Activated CD8-positive, alpha-beta T cell treated with anti-CD3 and anti-CD28 coated beads for 36 hours (primary cell): ENCODE data around the gene BMERB1. TPM values are rescaled to one million over a fixed set of nuclear protein-coding genes. Genes with fewer than 3 reads are reported as not detected.

Experiments
- ATAC-seq: fragments of 200-7000 bp; cut with Tn5 transposase; one replicate; pipeline ENCODE4 v1.10.0; 2021; ENCODE audit warnings: mild to moderate bottlenecking, moderate library complexity
- CTCF ChIA-PET: fragments of 350-600 bp; sonication (Branson Sonifier 250); formaldehyde crosslinking; loops from one replicate; lab custom pipeline; 2021; ENCODE audit warnings: antibody characterized with exemption; lab: Charles Lee
- POLR2A ChIA-PET: fragments of 350-600 bp; sonication (Branson Sonifier 250); formaldehyde crosslinking; loops from one replicate; lab custom pipeline; 2021; ENCODE audit warnings: antibody characterized with exemption; lab: Charles Lee
- DNase-seq: peaks from one replicate; pipeline ENCODE4 v3.0.0-alpha.2; 2020
- H3K27ac Mint-ChIP-seq: one replicate; pipeline ENCODE4 v1.8.0; 2021; ENCODE audit warnings: mild to moderate bottlenecking, mixed read lengths
- H3K27me3 Mint-ChIP-seq: one replicate; pipeline ENCODE4 v1.8.0; 2021; ENCODE audit warnings: mixed read lengths
- H3K36me3 Mint-ChIP-seq: one replicate; pipeline ENCODE4 v1.8.0; 2021; ENCODE audit warnings: low read depth, mixed read lengths
- H3K4me1 Mint-ChIP-seq: one replicate; pipeline ENCODE4 v1.8.0; 2021; ENCODE audit warnings: low read depth, mixed read lengths
- H3K4me3 Mint-ChIP-seq: one replicate; pipeline ENCODE4 v1.8.0; 2021; ENCODE audit warnings: mild to moderate bottlenecking, moderate library complexity, mixed read lengths
- H3K9me3 Mint-ChIP-seq: one replicate; pipeline ENCODE4 v1.8.0; 2021; ENCODE audit warnings: mixed read lengths
- intact Hi-C: fragments of 100-400 bp; cut with micrococcal nuclease; formaldehyde crosslinking; loops from one replicate; pipeline ENCODE4 v1.10.0; 2022
- total RNA-seq, 2 experiments: library from RNA; stranded (reverse); gene quantifications; one replicate each; pipeline ENCODE4 v1.2.3, GENCODE V29; 2021
- TF ChIP-seq, protein P1 (sequence below): fragments of 200-600 bp; IDR thresholded peaks from one replicate; pipeline ENCODE4 v1.8.0; 2022; ENCODE audit warnings: antibody characterized with exemption, mild to moderate bottlenecking

BMERB1 gene
- total RNA-seq, 2 experiments from 2014 or later = 14.0 to 14.1 TPM

DNA sequence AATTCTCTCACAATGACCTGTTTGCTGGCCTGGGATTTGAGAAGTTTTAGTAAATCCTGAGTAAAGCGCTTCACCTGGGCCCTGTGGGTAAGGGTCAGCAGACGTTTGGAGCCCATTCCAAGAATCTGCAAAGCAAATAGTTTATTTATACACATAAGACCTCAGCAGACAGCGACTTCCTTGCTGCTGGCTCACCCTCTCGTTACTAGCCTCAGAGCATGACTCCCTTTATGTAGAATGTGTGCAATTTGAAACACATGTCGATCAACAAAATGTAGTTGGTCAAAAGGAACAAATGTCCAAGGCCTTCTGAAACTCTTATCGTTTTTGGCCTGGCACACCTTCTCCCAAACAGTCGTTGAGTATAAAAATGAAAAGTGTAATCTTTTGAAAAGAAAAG, 177.2 kb downstream of the BMERB1 start:
- H3K4me3 Mint-ChIP-seq = no peak overlapping the region
- H3K27me3 Mint-ChIP-seq = no peaks in the 10 kb centered on the region
- ChIA-PET POLR2A (no interaction called here), CTCF (interaction anchor here (1.4 kb wide), 1 partner anchor 11 kb away, joined by 5 read pairs; no protein-coding TSS in a partner anchor)
- intact Hi-C loops = no loop called here
- ATAC-seq (no peak), DNase-seq (no peak)
- TF ChIP-seq, protein P1, sequence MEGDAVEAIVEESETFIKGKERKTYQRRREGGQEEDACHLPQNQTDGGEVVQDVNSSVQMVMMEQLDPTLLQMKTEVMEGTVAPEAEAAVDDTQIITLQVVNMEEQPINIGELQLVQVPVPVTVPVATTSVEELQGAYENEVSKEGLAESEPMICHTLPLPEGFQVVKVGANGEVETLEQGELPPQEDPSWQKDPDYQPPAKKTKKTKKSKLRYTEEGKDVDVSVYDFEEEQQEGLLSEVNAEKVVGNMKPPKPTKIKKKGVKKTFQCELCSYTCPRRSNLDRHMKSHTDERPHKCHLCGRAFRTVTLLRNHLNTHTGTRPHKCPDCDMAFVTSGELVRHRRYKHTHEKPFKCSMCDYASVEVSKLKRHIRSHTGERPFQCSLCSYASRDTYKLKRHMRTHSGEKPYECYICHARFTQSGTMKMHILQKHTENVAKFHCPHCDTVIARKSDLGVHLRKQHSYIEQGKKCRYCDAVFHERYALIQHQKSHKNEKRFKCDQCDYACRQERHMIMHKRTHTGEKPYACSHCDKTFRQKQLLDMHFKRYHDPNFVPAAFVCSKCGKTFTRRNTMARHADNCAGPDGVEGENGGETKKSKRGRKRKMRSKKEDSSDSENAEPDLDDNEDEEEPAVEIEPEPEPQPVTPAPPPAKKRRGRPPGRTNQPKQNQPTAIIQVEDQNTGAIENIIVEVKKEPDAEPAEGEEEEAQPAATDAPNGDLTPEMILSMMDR = no peak
- H3K27ac Mint-ChIP-seq = no peak overlapping the region
- H3K36me3 Mint-ChIP-seq = peaks cover 54% of the 10 kb centered on the region
- peaks cover 6% of the 10 kb centered on the region for H3K4me1 Mint-ChIP-seq
- no peaks in the 10 kb centered on the region for H3K9me3 Mint-ChIP-seq

DNA sequence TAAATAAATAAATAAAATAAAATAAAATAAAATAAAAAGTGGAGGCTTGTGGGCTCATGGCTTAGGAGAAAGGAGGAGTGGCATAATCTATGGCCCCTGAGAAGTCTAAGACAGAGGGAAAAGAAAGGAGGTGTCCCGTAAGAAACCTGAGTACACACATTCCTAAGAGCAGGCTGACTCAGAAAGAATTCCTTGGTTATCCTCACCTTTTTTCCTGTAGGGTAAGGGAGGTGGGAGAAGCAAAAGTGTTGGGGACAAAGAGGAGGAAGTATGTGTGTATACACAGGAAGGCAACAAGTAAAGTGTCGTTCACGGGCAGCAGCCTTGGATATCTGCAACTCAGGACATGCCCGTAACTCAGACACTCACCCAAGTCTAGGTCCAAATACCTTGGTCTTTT, 179.3 kb downstream of the BMERB1 start:
- Mint-ChIP-seq H3K4me1 (peaks cover 6% of the 10 kb centered on the region), H3K36me3 (peaks cover 58% of the 10 kb centered on the region), H3K27ac (no peak overlapping the region), H3K4me3 (no peak overlapping the region), H3K9me3 (no peaks in the 10 kb centered on the region), H3K27me3 (no peaks in the 10 kb centered on the region)
- ChIA-PET CTCF (no interaction called here), POLR2A (no interaction called here)
- TF ChIP-seq, protein P1 = no peak
- intact Hi-C loops = no loop called here
- ATAC-seq = no peak
- DNase-seq = no peak

DNA sequence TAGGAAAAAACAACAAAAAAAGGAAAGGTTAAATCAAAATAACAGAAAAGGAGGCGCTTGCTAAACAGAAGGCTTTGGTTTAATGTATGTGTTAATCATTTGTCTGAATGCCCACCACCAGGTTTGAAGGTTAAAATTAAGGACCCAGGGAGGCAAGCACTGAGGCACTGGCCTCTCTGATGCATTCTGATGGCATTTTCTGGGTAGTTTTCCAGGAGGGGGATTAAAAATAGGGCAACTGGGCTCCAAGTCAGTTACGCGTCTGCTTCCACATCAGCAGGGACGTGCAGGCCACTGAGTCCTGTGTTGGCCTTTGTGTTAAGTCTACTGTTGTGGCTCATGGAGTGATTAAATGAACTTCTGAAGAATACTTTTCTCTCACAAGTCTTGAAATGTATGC, 181.6 kb downstream of the BMERB1 start:
- POLR2A ChIA-PET = no interaction called here
- H3K4me1 Mint-ChIP-seq = no peaks in the 10 kb centered on the region
- ATAC-seq (no peak), DNase-seq (no peak)
- CTCF ChIA-PET = interaction anchor here (2.2 kb wide), 1 partner anchor 26 kb away, joined by 6 read pairs; no protein-coding TSS in a partner anchor
- intact Hi-C loops = no loop called here
- H3K36me3 Mint-ChIP-seq = peaks cover 58% of the 10 kb centered on the region
- no peaks in the 10 kb centered on the region for H3K27me3 Mint-ChIP-seq
- H3K27ac Mint-ChIP-seq = no peak overlapping the region
- no peak overlapping the region for H3K4me3 Mint-ChIP-seq
- TF ChIP-seq, protein P1 = no peak
- no peaks in the 10 kb centered on the region for H3K9me3 Mint-ChIP-seq

DNA sequence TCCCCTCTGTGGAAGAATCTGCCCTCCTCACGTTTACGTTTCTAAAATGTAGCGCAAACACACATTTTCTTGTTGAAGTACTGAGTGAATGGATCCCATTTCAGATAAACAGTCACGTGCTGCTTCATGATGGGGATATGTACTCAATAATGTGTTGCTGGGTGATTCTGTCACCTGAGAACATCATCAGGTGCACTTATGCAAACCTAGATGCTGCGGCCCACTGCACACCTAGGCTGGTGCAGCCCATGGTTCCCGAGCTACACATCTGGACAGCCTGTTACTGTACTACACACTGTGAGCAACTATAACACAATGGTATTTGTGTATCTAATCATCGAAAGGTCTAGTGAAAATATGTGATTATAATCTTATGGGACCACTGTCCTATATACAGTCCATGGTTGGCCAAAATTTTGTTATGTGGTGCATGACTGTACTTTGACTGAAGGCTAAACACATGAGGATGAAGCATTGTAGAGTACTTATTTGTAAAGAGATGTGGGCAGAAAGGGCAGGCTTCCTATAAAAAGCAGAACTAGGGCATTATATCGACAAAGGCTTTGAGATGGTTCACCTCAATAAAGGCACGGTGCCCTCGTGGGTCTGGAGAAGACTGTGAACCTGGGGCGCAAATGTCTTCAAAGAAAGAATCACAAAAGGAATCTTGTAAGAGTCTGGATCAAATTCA, 182.2 kb downstream of the BMERB1 start:
- Mint-ChIP-seq H3K4me3 (no peak overlapping the region), H3K27ac (no peak overlapping the region), H3K9me3 (no peaks in the 10 kb centered on the region), H3K36me3 (peaks cover 57% of the 10 kb centered on the region), H3K27me3 (no peaks in the 10 kb centered on the region), H3K4me1 (no peaks in the 10 kb centered on the region)
- TF ChIP-seq, protein P1 = no peak
- intact Hi-C loops = no loop called here
- ChIA-PET CTCF (interaction anchor here (2.2 kb wide), 1 partner anchor 25 kb away, joined by 6 read pairs; no protein-coding TSS in a partner anchor), POLR2A (no interaction called here)
- no peak for DNase-seq
- no peak for ATAC-seq

DNA sequence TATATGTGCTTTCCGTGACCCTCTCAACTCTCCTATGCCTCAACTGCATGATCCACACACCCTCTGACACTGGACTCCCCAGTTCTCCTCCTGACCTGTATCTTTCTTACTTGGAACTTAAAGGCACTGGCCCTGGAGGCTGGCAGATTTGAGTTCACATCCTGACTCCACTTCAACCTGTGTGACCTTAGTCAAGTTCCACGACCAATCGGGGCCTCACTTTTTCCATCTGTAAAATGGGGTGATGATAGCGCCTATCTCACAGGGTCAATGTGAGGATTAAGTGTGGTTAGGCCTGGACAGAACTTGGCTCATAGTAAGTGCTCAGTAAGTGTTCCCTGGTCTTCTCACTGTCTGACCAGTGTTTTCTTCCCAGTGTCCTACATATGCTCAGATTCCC, 183.5 kb downstream of the BMERB1 start:
- Mint-ChIP-seq H3K4me1 (no peaks in the 10 kb centered on the region), H3K27ac (peak overlapping the region; percentile 9), H3K4me3 (no peak overlapping the region), H3K27me3 (no peaks in the 10 kb centered on the region), H3K36me3 (peaks cover 54% of the 10 kb centered on the region), H3K9me3 (no peaks in the 10 kb centered on the region)
- TF ChIP-seq, protein P1 = no peak
- ATAC-seq (no peak), DNase-seq (no peak)
- CTCF ChIA-PET = no interaction called here
- POLR2A ChIA-PET = no interaction called here
- intact Hi-C loops = no loop called here
